Kidney (tissue), 14 donors: Measurements from ENCODE around the gene GFER. TPM values are rescaled to one million over a fixed set of nuclear protein-coding genes. Genes with fewer than 3 reads are reported as not detected.
A peak's percentile ranks its signal among the peaks of the same experiment; 100 is the strongest.
"Not testable (repeated sequence)": the region's sequence is repeated elsewhere in the genome, so short reads cannot be mapped to it uniquely, and the experiment has no call there.

Source experiments
- DNase-seq, 5 donors: peaks; one replicate each; pipeline ENCODE4 v3.0.0-alpha.2; 2013 to 2020
- FAIRE-seq: peaks from 2 replicates; lab custom pipeline; 2012; peaks lifted over from hg19 to GRCh38; lab: Jason Lieb, UNC
- H3K27ac ChIP-seq, 2 donors: one replicate each; pipeline ENCODE4 v1.7.0; 2013; ENCODE audit warnings: low read depth in 2 of 2, low read length in 2 of 2, inconsistent platforms in 1 of 2
- H3K27me3 ChIP-seq: one replicate; pipeline ENCODE4 v1.7.1; 2013; ENCODE audit warnings: low read length, inconsistent platforms; ENCODE audit not compliant: control insufficient read depth, insufficient read depth
- H3K36me3 ChIP-seq, 3 donors: one replicate each; pipeline versions ENCODE4 v1.7.0 to v1.7.1; 2013; ENCODE audit warnings: low read length in 3 of 3, control low read depth in 1 of 3, inconsistent platforms in 1 of 3; ENCODE audit not compliant: insufficient read depth in 3 of 3, control insufficient read depth in 2 of 3
- H3K4me1 ChIP-seq, 3 donors: one replicate each; pipeline versions ENCODE4 v1.7.0 to v1.7.1; 2013; ENCODE audit warnings: low read length in 3 of 3, inconsistent platforms in 1 of 3, low read depth in 1 of 3; ENCODE audit not compliant: control insufficient read depth in 2 of 3, insufficient read depth in 2 of 3
- H3K4me3 ChIP-seq, 3 donors: one replicate each; pipeline versions ENCODE4 v1.7.0 to v1.8.1; 2013; ENCODE audit warnings: low read length in 3 of 3, control low read depth in 1 of 3, inconsistent platforms in 1 of 3
- H3K9ac ChIP-seq, 3 donors: one replicate each; pipeline versions ENCODE4 v1.7.0 to v1.7.1; 2013; ENCODE audit warnings: low read length in 3 of 3, control low read depth in 1 of 3, inconsistent platforms in 1 of 3
- H3K9me3 ChIP-seq, 3 donors: one replicate each; pipeline versions ENCODE4 v1.7.0 to v1.7.1; 2013; ENCODE audit warnings: low read length in 3 of 3, control low read depth in 1 of 3, inconsistent platforms in 1 of 3; ENCODE audit not compliant: control insufficient read depth in 2 of 3, insufficient read depth in 1 of 3
- CTCF ChIP-seq: IDR thresholded peaks from 3 replicates; pipeline ENCODE4 v1.5.1; 2012; ENCODE audit warnings: mild to moderate bottlenecking, moderate library complexity, borderline replicate concordance; ENCODE audit not compliant: insufficient read depth; ENCODE audit errors: extremely low read depth
- intact Hi-C: fragments of 100-400 bp; cut with DNase I; formaldehyde crosslinking; loops from one replicate; pipeline ENCODE4 v1.11.1; 2022
- polyA plus RNA-seq: library from polyadenylated mRNA; stranded (reverse); fragments of 350-450 nt; fragmentation: Illumina TruSeq; extraction: RNeasy Lipid Tissue Mini Kit (QIAGEN cat#74804); gene quantifications from one replicate; pipeline ENCODE4 v1.2.3, GENCODE V29; 2014; ENCODE audit warnings: low read depth, low replicate concordance; ENCODE audit not compliant: insufficient read depth
- total RNA-seq: library from RNA; stranded (reverse); fragmentation: NEBNext Ultra II Directional; extraction: Animal tissue kit (Norgen Biotek cat#: 25700); gene quantifications from one replicate; pipeline ENCODE4 v1.2.1, GENCODE V29; 2021
- donor health status: control.
- donor health status: control.
- donor health status: control.
- donor health status: control.
- donor health status: control.
- donor health status: DM: yes; HTN: yes; CAD: no.
- donor health status: Normal renal cell carcinoma (clear cell type).

Gene GFER
- total and polyA plus RNA-seq, 2 donors from 2014 or later: 25.0 to 45.6 TPM

DNA sequence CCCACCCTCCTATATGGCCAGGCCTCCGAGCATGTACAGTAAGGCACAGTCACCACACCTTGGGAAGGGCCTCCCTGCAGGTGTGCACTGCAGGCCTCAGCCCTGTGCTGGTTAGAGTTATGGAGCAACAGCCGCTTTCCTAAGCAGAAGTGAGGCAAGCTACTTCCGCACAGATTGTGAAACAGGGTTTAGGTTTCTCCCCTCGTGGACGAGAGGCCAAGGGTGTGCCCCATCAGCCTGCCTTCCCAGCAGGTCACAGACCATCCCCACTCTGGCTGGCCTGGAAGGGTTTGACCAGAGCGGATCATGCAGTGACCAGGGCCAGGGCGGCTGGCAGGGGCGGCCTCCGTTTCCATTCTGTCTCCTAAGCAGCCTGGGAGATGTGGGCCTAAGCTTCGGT is 45.7 kb upstream of the GFER start:
- H3K9me3 ChIP-seq: no peaks in the 10 kb centered on the region
- H3K36me3 ChIP-seq: peaks cover 0 to 9% (median 6%) of the 10 kb centered on the region in 3 donors
- no peak for DNase-seq
- no peak for FAIRE-seq
- no peaks in the 10 kb centered on the region for H3K27me3 ChIP-seq
- no peak for TF ChIP-seq CTCF
- H3K4me3 ChIP-seq: no peak overlapping the region
- H3K4me1 ChIP-seq: peaks cover 0 to 10% (median 0%) of the 10 kb centered on the region in 3 donors
- intact Hi-C loops: no loop called here
- H3K9ac ChIP-seq: no peak overlapping the region
- H3K27ac ChIP-seq: no peak overlapping the region

DNA sequence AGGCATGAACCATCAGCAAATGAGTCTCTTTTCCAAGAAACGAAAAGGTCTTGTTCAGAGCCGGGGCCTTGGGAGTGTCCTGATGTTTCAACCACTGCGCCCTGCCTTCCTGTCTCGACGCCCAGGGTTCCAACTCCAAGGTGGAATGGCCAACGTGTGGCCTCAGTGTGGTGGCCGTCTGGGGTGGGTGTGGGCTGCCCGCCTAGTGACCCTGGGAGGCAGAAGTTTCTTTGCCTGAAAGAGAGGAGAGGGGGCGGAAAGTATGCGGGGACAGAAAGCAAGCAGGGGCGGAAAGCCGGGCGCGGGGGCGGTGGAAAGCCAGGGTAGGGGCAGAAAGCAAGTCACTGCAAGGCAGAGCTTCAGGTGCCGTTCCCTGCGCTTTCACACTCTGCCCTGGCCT is 45.1 kb upstream of the GFER start:
- H3K4me1 ChIP-seq: peaks cover 0 to 10% (median 0%) of the 10 kb centered on the region in 3 donors
- no peaks in the 10 kb centered on the region for H3K9me3 ChIP-seq
- DNase-seq (no peak), FAIRE-seq (no peak)
- H3K4me3 ChIP-seq: no peak overlapping the region
- H3K36me3 ChIP-seq: peaks cover 0 to 9% (median 6%) of the 10 kb centered on the region in 3 donors
- no peak overlapping the region for H3K9ac ChIP-seq
- intact Hi-C loops: no loop called here
- H3K27me3 ChIP-seq: no peaks in the 10 kb centered on the region
- TF ChIP-seq CTCF: no peak
- no peak overlapping the region for H3K27ac ChIP-seq

DNA sequence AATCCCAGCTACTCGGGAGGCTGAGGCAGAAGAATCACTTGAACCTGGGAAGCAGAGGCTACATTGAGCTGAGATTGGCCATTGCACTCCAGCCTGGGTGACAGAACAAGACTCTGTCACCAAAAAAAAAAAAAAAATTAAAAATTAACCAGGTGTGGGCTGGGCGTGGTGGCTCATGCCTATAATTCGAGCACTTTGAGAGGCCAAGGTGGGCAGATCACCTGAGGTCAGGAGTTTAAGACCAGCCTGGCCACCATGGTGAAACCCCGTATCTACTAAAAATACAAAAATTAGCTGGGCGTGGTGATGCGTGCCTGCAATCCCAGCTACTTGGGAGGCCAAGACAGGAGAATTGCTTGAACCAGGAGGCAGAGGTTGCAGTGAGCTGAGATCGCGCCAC is 44.2 kb upstream of the GFER start:
- H3K27ac ChIP-seq, H3K4me3 ChIP-seq, H3K9me3 ChIP-seq, H3K27me3 ChIP-seq, intact Hi-C loops, H3K9ac ChIP-seq, DNase-seq, H3K36me3 ChIP-seq, FAIRE-seq: not testable (repeated sequence)
- peaks cover 0 to 10% (median 0%) of the 10 kb centered on the region in 3 donors for H3K4me1 ChIP-seq

DNA sequence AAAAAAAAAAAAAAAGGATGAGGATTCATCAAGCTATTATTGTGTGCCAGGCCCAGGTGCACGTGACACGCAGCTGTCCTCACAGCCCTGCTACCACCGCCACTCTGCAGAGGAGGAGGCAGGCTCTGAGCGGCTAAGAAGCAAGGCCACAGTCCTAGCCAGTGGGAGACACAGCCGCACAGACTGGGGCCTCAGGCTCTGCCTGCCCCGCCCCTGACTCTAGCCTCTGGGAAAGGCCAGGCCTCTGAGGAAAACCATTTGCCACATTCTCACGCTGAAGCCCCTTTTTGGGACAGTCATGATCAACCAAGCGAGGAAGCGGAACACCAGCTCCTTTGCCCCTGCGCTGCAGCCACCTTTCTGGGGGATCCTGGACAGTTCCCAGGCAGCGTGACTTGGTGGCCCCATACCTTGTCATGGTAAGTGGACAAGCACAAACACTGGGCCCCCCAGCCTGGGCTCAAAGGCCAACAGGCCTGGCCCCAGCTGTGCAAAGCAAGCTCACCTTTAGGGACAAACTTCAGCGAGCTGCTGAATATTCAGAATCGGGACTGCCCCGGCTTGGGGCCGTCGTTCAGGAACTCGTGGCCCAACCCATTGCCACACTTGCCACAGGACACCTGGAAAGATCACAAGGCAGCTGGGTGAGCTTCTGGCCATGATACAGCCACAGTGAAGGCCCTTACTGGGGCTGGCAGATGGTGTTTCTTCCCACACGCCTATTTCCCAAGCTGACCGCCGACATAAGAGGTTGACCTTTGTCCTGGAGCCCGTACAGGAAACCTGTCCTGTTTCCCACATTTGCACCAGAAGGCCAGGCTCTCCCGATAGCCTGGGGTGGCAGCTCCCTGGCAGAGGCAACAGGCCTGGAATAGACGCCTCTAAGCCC is 43.5 kb upstream of the GFER start:
- Histone ChIP-seq H3K36me3 (peaks cover 0 to 9% (median 6%) of the 10 kb centered on the region in 3 donors), H3K9me3 (no peaks in the 10 kb centered on the region), H3K27me3 (no peaks in the 10 kb centered on the region), H3K27ac (peak overlapping the region in 1 of 2 donors; percentile 57), H3K9ac (no peak overlapping the region), H3K4me1 (peaks cover 0 to 10% (median 0%) of the 10 kb centered on the region in 3 donors), H3K4me3 (peak overlapping the region in 2 of 3 donors; percentile 6 to 86)
- no peak for TF ChIP-seq CTCF
- intact Hi-C loops: no loop called here
- DNase-seq (peak in 4 of 5 donors; percentile 61 to 79 (median 76)), FAIRE-seq (no peak)
